DMS79 (cell line): ENCODE measurements around the gene KRT6C.

Experiments
- DNase-seq: peaks from one replicate; lab custom pipeline; 2025; lab: John Stamatoyannopoulos, UW

Gene KRT6C

DNA sequence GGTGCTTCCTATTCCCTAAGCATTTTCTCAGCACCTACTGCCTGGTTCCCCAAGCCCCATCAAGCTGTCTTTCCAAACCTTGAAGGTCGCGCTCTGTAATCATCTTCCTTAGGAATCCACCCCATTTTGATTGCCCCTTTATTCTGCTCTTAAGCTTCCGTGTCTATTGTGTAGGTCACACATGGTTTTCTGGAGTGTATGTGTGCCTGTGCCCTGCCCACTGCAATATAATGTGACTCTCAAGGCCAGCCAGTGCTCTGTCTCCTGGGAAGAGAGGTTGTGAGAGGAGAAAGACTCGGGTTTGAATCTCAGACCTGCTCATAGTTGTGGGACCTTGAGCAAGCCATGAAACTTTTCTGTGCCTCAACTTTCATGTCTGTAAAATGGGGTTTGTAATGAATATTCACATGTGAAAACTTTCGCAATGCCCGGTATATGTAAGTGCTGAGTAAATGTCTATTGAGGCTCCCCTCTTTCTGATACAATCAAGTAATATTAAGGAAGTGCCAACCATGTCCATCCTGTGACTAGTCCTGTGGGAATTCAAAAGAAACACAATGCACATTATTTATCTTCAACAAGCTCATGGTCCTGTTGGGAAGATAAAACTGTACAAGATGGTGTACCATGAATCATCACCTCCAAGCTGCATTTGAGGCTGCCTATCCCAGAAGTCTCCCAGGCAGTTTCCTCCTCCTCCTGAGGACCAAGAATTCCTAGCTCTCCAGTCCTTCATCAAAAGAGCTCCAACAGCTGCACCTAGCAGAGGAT lies 38.7 kb downstream of the KRT6C start:
- DNase-seq, result no peak

DNA sequence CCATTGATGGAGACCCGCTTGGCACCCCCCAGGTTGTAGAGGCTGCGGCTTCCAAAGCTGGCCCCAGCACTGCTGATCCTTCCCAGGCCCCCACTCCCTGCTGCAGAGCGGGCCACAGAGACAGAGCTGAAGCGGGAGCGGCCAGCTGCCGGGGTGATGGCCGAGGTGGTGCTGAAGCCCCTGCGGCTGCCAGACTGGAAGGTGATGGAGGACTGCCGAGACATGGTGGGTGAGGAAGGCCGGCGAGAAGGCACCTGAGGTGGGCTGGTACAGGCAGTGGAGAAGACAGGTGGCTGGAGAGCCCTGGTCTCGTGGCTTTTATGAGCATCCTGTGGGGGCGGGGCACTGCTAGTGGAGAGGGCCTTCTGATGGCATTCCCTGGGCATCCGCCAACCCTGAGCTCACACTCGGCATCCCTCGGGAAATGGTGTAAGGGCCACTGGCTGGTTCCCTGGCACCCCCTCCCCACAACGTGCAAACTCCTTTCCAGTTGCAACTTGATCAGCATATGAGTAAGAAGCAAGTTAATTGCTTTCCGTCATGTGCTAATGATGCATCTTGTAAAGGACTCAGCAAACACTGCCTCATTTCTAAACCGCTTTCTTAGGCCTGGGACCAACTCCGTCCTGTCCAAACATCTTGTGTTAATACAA lies 39.4 kb downstream of the KRT6C start, which contains the start of gene KRT75:
TSS of gene KRT75 (minus strand) at position 291 of the 653 bp plus-strand sequence. CDS start at position 224, 67 bp downstream.
- peak; percentile 51 for DNase-seq

DNA sequence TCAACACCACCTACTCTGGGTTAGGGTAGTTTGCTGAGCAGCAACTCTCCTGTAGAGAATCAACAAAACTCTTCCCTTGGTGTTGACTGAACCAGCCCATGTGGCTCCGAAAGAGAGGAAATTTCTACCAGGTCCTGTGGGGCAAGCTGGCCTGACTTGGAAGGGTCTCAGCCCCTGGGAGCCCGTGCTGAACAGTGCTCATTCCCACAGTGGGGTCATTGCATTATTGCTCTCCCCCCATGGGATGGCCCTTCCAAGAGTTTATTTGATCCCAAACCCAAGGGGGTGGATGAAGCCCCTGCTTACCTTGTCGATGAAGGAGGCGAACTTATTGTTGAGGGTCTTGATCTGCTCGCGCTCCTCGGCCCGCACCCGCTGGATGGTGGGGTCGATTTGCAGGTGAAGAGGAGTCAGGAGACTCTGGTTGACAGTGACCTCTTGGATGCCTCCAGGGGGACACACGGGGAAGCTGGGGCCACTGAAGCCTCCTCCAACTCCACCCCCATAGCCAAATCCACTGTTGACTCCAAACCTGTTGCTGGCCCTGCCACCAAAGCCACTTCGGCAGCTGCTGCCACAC lies 40.0 kb downstream of the KRT6C start:
- DNase-seq, result no peak

GRCh38 chr12:52432559-52433207 lies 40.9 kb downstream of the KRT6C start:
- DNase-seq, result no peak

DNA sequence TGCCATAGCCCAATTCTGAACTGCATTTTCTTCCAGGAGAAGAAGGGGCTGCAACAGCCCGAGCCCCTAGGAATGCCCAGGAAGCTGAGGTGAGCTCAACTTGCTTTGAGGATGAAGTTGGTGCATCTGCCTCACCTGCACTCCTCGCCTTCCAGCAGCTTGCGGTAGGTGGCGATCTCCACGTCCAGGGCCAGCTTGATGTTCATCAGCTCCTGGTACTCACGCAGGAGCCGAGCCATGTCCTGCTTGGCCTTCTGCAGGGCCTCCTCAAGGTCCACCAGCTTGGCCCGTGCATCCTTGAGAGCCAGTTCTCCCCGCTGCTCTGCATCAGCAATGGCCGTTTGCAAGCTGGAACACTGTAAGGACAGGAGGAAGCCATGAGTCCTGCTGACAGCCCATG lies 45.5 kb downstream of the KRT6C start:
- no peak for DNase-seq

- no peak for DNase-seq
Measured at GRCh38 chr12:52427083-52427482, 46.5 kb downstream of the KRT6C start.

- no peak for DNase-seq
Measured at GRCh38 chr12:52426034-52426433, 47.6 kb downstream of the KRT6C start.

DNA sequence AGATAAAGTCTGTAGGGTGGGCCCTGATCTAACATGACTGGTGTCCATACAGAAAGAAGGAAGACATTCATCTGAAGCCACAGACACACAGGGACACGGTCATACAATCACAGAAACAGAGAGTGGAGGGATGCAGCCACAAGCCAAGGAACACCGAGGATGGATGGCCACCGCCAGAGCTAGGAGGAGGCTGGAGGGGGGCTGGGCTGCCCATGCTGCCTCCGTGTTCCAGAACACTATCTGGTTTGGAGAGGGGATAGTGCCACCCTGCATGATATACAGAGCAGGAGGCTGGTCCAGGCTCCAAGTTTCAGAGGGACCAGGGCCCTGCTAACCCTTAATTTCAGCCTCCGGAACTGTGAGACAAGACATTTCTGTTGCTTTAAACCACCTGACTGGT lies 48.1 kb downstream of the KRT6C start:
- no peak for DNase-seq

GRCh38 chr12:52423661-52424500 lies 49.7 kb downstream of the KRT6C start:
- no peak for DNase-seq

DNA sequence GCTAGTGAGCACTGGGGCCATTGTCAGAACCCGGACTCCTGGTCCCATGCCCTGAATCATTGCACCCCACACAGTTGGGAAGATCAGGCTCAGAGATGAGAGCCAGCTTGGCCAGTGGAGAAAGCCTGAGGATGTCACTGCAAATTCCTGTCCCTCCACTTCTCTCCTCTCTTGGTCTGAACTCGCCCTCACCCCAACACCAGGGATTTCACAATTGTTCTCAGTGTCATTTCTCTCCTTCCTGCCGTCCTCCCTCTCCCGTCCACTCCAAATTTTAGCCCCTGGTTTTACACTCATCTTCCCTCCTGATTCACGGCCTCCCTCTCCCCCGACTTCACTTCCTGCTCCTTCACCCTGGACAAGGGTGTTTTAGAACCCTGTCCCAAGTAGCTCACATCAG lies 50.6 kb downstream of the KRT6C start:
- DNase-seq, result no peak

DNA sequence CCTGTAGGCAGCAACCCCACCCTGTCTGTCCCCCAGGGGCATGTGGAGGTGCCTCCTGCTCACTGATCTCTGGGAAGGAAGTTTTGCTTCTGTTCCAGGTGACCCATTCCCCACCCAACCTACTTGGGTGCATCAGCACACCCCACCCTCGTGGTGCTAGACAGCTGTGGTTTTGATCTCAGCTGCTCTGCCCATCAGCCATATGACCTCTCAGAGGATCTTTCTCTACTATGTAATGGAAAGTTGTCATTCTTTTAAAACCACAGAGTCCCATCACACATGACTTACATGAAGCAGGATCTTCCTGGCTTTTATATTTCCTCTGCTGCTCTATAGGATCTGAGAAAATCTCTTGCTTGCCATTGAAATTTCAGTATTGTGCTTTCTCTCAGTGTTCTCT lies 53.9 kb downstream of the KRT6C start:
- no peak for DNase-seq

DNA sequence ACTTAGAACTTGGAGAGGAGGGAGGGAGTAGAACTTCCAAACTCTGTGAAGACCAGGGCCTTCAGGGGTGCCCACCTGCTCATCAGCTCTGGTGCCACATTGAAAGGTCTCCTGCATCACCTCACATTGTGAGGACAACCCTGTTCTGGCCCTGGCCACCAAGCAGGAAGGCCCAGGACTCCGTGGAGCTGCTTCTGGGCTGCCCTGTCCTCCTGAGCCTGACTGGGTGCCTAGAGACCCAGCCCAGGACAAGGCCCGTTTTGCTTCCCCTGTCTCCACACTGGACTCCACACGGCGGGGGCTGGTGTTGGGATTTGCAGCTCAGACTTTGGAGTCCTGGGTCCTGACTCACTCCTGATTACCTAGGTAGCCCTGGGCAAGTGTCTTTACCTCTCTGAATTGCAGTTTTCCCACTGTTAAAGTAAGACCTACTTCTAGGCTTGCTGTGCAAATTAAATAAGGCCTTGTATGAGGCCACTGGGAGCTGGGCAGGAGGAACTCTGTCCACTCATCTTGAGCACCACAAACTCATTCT lies 55.0 kb downstream of the KRT6C start:
- DNase-seq, result no peak
